PC-3 (cell line): ENCODE measurements around the gene ACRV1. TPM values are rescaled to one million over a fixed set of nuclear protein-coding genes. Genes with fewer than 3 reads are reported as not detected.

Experiments used
- ATAC-seq: fragments of 200-7000 bp; cut with Tn5 transposase; 2 replicates; pipeline ENCODE4 v1.9.1; 2020; ENCODE audit warnings: mild to moderate bottlenecking, moderate library complexity
- BruUV-seq: library from RNA; stranded (reverse); fragments of 400-500 nt; replicated peaks from 2 replicates; lab custom pipeline; 2021; lab: Mats Ljungman, UMichigan
- CTCF ChIA-PET: fragments of 300-600 bp; sonication (Branson Sonifier 250); formaldehyde crosslinking; loops from one replicate; lab custom pipeline; 2022; ENCODE audit warnings: antibody characterized with exemption; lab: Charles Lee
- POLR2A ChIA-PET: fragments of 300-600 bp; sonication (Branson Sonifier 250); formaldehyde crosslinking; loops from one replicate; lab custom pipeline; 2022; ENCODE audit warnings: antibody characterized with exemption; ENCODE audit not compliant: unreplicated experiment; lab: Charles Lee
- DNase-seq: peaks from one replicate; pipeline ENCODE4 v3.0.0-alpha.2; 2015
- H2AFZ ChIP-seq: fragments of 300-600 bp; sonication (generic); 2 replicates; pipeline ENCODE4 v1.6.0; 2016; ENCODE audit warnings: antibody characterized with exemption, low read length
- H3F3A ChIP-seq: fragments of 300-600 bp; sonication (generic); one replicate; pipeline ENCODE4 v1.6.0; 2017; ENCODE audit warnings: antibody characterized with exemption, low read length, control low read depth, mild to moderate bottlenecking; ENCODE audit not compliant: unreplicated experiment
- H3K27ac ChIP-seq: fragments of 300-600 bp; sonication (generic); 2 replicates; pipeline ENCODE4 v1.5.1; 2016; ENCODE audit warnings: mild to moderate bottlenecking, low read length
- H3K27me3 ChIP-seq: fragments of 300-600 bp; sonication (generic); 2 replicates; pipeline ENCODE4 v1.6.1; 2016; ENCODE audit warnings: low read length, mixed read lengths
- H3K36me3 ChIP-seq: fragments of 300-600 bp; sonication (generic); 2 replicates; pipeline ENCODE4 v1.6.1; 2016; ENCODE audit warnings: low read depth, mixed run types, low read length, mixed read lengths
- H3K4me1 ChIP-seq: fragments of 300-600 bp; sonication (generic); 2 replicates; pipeline ENCODE4 v1.5.1; 2016; ENCODE audit warnings: low read length; ENCODE audit not compliant: insufficient read depth
- H3K4me2 ChIP-seq: fragments of 300-600 bp; sonication (generic); 2 replicates; pipeline ENCODE4 v1.6.0; 2016; ENCODE audit warnings: low read length
- H3K4me3 ChIP-seq: fragments of 300-600 bp; sonication (generic); 2 replicates; pipeline ENCODE4 v1.5.1; 2016; ENCODE audit warnings: mild to moderate bottlenecking, low read length, mixed read lengths
- H3K79me2 ChIP-seq: fragments of 300-600 bp; sonication (generic); 2 replicates; pipeline ENCODE4 v1.6.1; 2017; ENCODE audit warnings: low read length, mixed read lengths
- H3K9ac ChIP-seq: fragments of 300-600 bp; sonication (generic); 2 replicates; pipeline ENCODE4 v1.6.0; 2016; ENCODE audit warnings: mild to moderate bottlenecking, low read length
- H3K9me2 ChIP-seq: fragments of 300-600 bp; sonication (generic); replicated peaks from 2 replicates; pipeline ENCODE4 v1.6.1; 2016; ENCODE audit warnings: mixed run types, low read length, mixed read lengths
- H3K9me3 ChIP-seq: fragments of 300-600 bp; sonication (generic); 2 replicates; pipeline ENCODE4 v1.6.1; 2016; ENCODE audit warnings: low read length, mixed read lengths
- H4K20me1 ChIP-seq: fragments of 300-600 bp; sonication (generic); 2 replicates; pipeline ENCODE4 v1.6.1; 2016; ENCODE audit warnings: low read length, mixed read lengths
- CTCF ChIP-seq: fragments of 300-600 bp; sonication (generic); conservative IDR thresholded peaks from 2 replicates; pipeline ENCODE4 v1.5.1; 2017; ENCODE audit warnings: antibody characterized with exemption, low read depth, mild to moderate bottlenecking, low read length
- EZH2 ChIP-seq: fragments of 300-600 bp; sonication (generic); IDR thresholded peaks from one replicate; pipeline ENCODE4 v1.6.1; 2017; ENCODE audit warnings: antibody characterized with exemption, mild to moderate bottlenecking, low read length; ENCODE audit not compliant: unreplicated experiment
- EZH2phosphoT487 ChIP-seq: fragments of 300-600 bp; sonication (generic); IDR thresholded peaks from 2 replicates; pipeline ENCODE4 v1.6.1; 2018; ENCODE audit warnings: mild to moderate bottlenecking, antibody characterized with exemption, low read length, borderline replicate concordance
- intact Hi-C: fragments of 100-400 bp; cut with micrococcal nuclease; formaldehyde crosslinking; loops from 2 replicates; pipeline ENCODE4 v1.9.0; 2023
- total RNA-seq: library from RNA; depleted of rRNA; stranded (reverse); fragments of >200 nt; gene quantifications from 2 replicates; pipeline ENCODE4 v1.2.3, GENCODE V29; 2014

The ACRV1 gene
- total RNA-seq, 1 experiment from 2014 or later, result not detected

- Histone ChIP-seq H3K27ac (no peak overlapping the region), H3K9me3 (no peaks in the 10 kb centered on the region), H3K36me3 (peaks cover 10% of the 10 kb centered on the region), H3K4me3 (no peak overlapping the region), H3K27me3 (no peaks in the 10 kb centered on the region), H3K9me2 (no peaks in the 10 kb centered on the region), H3F3A (no peaks in the 10 kb centered on the region), H3K9ac (no peak overlapping the region), H3K79me2 (no peaks in the 10 kb centered on the region), H4K20me1 (no peaks in the 10 kb centered on the region), H3K4me2 (no peak overlapping the region), H2AFZ (no peak overlapping the region), H3K4me1 (no peaks in the 10 kb centered on the region)
- intact Hi-C loops, result no loop called here
- no TSS peak for BruUV-seq
- TF ChIP-seq EZH2 (no peak), CTCF (no peak), EZH2phosphoT487 (no peak)
- DNase-seq, result no peak
- POLR2A ChIA-PET, result no interaction called here
- CTCF ChIA-PET, result no interaction called here
- ATAC-seq, result no peak
Measured at GRCh38 chr11:125663910-125664309, 16.7 kb downstream of the ACRV1 start.

- CTCF ChIA-PET, result no interaction called here
- no TSS peak for BruUV-seq
Measured at GRCh38 chr11:125662689-125663088, 18.0 kb downstream of the ACRV1 start.

GRCh38 chr11:125649465-125650166, 31.0 kb downstream of the ACRV1 start:
- no peaks in the 10 kb centered on the region for H3F3A ChIP-seq
- H4K20me1 ChIP-seq, result no peaks in the 10 kb centered on the region
- no peak for ATAC-seq
- DNase-seq, result no peak
- no peaks in the 10 kb centered on the region for H3K4me1 ChIP-seq
- CTCF ChIA-PET, result no interaction called here
- H3K9me3 ChIP-seq, result no peaks in the 10 kb centered on the region
- peaks cover 36% of the 10 kb centered on the region for H3K36me3 ChIP-seq
- H3K27me3 ChIP-seq, result no peaks in the 10 kb centered on the region
- H3K4me3 ChIP-seq, result no peak overlapping the region
- intact Hi-C loops, result no loop called here
- no peaks in the 10 kb centered on the region for H3K9me2 ChIP-seq
- BruUV-seq, result no TSS peak
- no peak overlapping the region for H2AFZ ChIP-seq
- H3K9ac ChIP-seq, result no peak overlapping the region
- no peaks in the 10 kb centered on the region for H3K79me2 ChIP-seq
- no peak overlapping the region for H3K27ac ChIP-seq
- no peak overlapping the region for H3K4me2 ChIP-seq
- TF ChIP-seq EZH2phosphoT487, result no peak
- TF ChIP-seq EZH2, result no peak
- TF ChIP-seq CTCF, result no peak
- POLR2A ChIA-PET, result no interaction called here

More at GRCh38 chr11:125662689-125663088, 18.0 kb downstream of the ACRV1 start:
- no peak overlapping the region for H2AFZ ChIP-seq
- H3K4me3 ChIP-seq, result no peak overlapping the region
- POLR2A ChIA-PET, result no interaction called here
- H3K9me3 ChIP-seq, result no peaks in the 10 kb centered on the region
- no peaks in the 10 kb centered on the region for H3K79me2 ChIP-seq
- H3K9me2 ChIP-seq, result no peaks in the 10 kb centered on the region
- H3K27ac ChIP-seq, result no peak overlapping the region
- no peak for ATAC-seq
- no peak for TF ChIP-seq EZH2
- no peak for TF ChIP-seq EZH2phosphoT487
- no peaks in the 10 kb centered on the region for H4K20me1 ChIP-seq
- intact Hi-C loops, result no loop called here
- H3K9ac ChIP-seq, result no peak overlapping the region
- no peaks in the 10 kb centered on the region for H3K4me1 ChIP-seq
- no peak for DNase-seq
- H3K4me2 ChIP-seq, result no peak overlapping the region
- no peaks in the 10 kb centered on the region for H3F3A ChIP-seq
- peaks cover 10% of the 10 kb centered on the region for H3K36me3 ChIP-seq
- H3K27me3 ChIP-seq, result no peaks in the 10 kb centered on the region
